Trophoblast cell (in vitro differentiated cells and primary cell): ENCODE results near the gene GRID1.
A peak's percentile ranks its signal among the peaks of the same experiment; 100 is the strongest.

ENCODE experiments used
- DNase-seq, 2 donors: peaks; one replicate each; pipeline ENCODE4 v3.0.0-alpha.2; 2016
- H2AFZ ChIP-seq: 2 replicates; pipeline ENCODE4 v1.6.1; 2013; ENCODE audit warnings: low read length, moderate library complexity, mild to moderate bottlenecking; ENCODE audit not compliant: insufficient read depth, poor library complexity
- H2AK5ac ChIP-seq: 2 replicates; pipeline ENCODE4 v1.6.1; 2013; ENCODE audit warnings: mild to moderate bottlenecking, low read length
- H2BK120ac ChIP-seq: 2 replicates; pipeline ENCODE4 v1.6.1; 2013; ENCODE audit warnings: low read length, mild to moderate bottlenecking, moderate library complexity; ENCODE audit not compliant: insufficient read depth, poor library complexity
- H2BK12ac ChIP-seq: 2 replicates; pipeline ENCODE4 v1.6.1; 2013; ENCODE audit warnings: mild to moderate bottlenecking, low read length, moderate library complexity
- H2BK5ac ChIP-seq: 2 replicates; pipeline ENCODE4 v1.6.1; 2013; ENCODE audit warnings: low read length, low read depth, moderate library complexity, mild to moderate bottlenecking; ENCODE audit not compliant: poor library complexity
- H3K14ac ChIP-seq: 2 replicates; pipeline ENCODE4 v1.6.1; 2013; ENCODE audit warnings: mild to moderate bottlenecking, low read length
- H3K18ac ChIP-seq: 2 replicates; pipeline ENCODE4 v1.6.1; 2013; ENCODE audit warnings: mild to moderate bottlenecking, low read length
- H3K23ac ChIP-seq: 2 replicates; pipeline ENCODE4 v1.6.1; 2013; ENCODE audit warnings: low read length
- H3K27ac ChIP-seq: 2 replicates; pipeline ENCODE4 v1.5.1; 2013; ENCODE audit warnings: low read depth, mild to moderate bottlenecking, inconsistent platforms, low read length, moderate library complexity
- H3K27me3 ChIP-seq: 2 replicates; pipeline ENCODE4 v1.6.1; 2013; ENCODE audit warnings: inconsistent platforms, mild to moderate bottlenecking, low read length, moderate library complexity; ENCODE audit not compliant: insufficient read depth
- H3K36me3 ChIP-seq, 2 experiments: 1 replicate in 1 of 2; 2 replicates in 1 of 2; pipeline ENCODE4 v1.6.1; 2013; ENCODE audit warnings: low read length in 2 of 2, mild to moderate bottlenecking in 2 of 2, moderate library complexity in 1 of 2; ENCODE audit not compliant: insufficient read depth in 2 of 2, control insufficient read depth in 1 of 2
- H3K4ac ChIP-seq: 2 replicates; pipeline ENCODE4 v1.6.1; 2013; ENCODE audit warnings: low read depth, mild to moderate bottlenecking, low read length, moderate library complexity
- H3K4me1 ChIP-seq, 2 experiments: 1 replicate in 1 of 2; 2 replicates in 1 of 2; pipeline ENCODE4 v1.6.1; 2013; ENCODE audit warnings: low read length in 2 of 2, mild to moderate bottlenecking in 2 of 2, moderate library complexity in 1 of 2; ENCODE audit not compliant: insufficient read depth in 2 of 2, control insufficient read depth in 1 of 2
- H3K4me2 ChIP-seq: 2 replicates; pipeline ENCODE4 v1.6.1; 2013; ENCODE audit warnings: inconsistent platforms, mild to moderate bottlenecking, low read length, moderate library complexity
- H3K4me3 ChIP-seq: 2 replicates; pipeline ENCODE4 v1.5.1; 2013; ENCODE audit warnings: mild to moderate bottlenecking, low read depth, low read length, inconsistent platforms
- H3K79me1 ChIP-seq: one replicate; pipeline ENCODE4 v1.6.1; 2013; ENCODE audit warnings: low read length
- H3K79me2 ChIP-seq: 2 replicates; pipeline ENCODE4 v1.6.1; 2013; ENCODE audit warnings: low read length, mild to moderate bottlenecking; ENCODE audit not compliant: control insufficient read depth, insufficient read depth, poor library complexity
- H3K9ac ChIP-seq: 2 replicates; pipeline ENCODE4 v1.6.1; 2013; ENCODE audit warnings: mild to moderate bottlenecking, low read length
- H3K9me3 ChIP-seq: 2 replicates; pipeline ENCODE4 v1.6.1; 2013; ENCODE audit warnings: low read depth, mild to moderate bottlenecking, control low read depth, inconsistent platforms, low read length; ENCODE audit not compliant: insufficient read depth
- H4K12ac ChIP-seq: 2 replicates; pipeline ENCODE4 v1.6.1; 2013; ENCODE audit warnings: low read depth, mild to moderate bottlenecking, low read length, moderate library complexity
- H4K8ac ChIP-seq: 2 replicates; pipeline ENCODE4 v1.6.1; 2013; ENCODE audit warnings: low read depth, mild to moderate bottlenecking, low read length, moderate library complexity
- H4K91ac ChIP-seq: one replicate; pipeline ENCODE4 v1.6.1; 2013; ENCODE audit warnings: low read depth, mild to moderate bottlenecking, low read length, moderate library complexity
- WGBS: extraction: QIAGEN DNeasy Blood & Tissue Kit; methylation state at CpG from one replicate; pipeline ENCODE4 v1.1.7; 2013; ENCODE audit warnings: missing lambda C conversion rate; ENCODE audit not compliant: insufficient read length, insufficient coverage; ENCODE audit errors: extremely low coverage; 5-methylcytosine and 5-hydroxymethylcytosine counted together

Gene GRID1

GRCh38 chr10:86205306-86206239 lies 161.0 kb downstream of the GRID1 start:
- H2AK5ac ChIP-seq, result no peak overlapping the region
- no peaks in the 10 kb centered on the region for H3K36me3 ChIP-seq
- H3K4ac ChIP-seq, result no peak overlapping the region
- no peaks in the 10 kb centered on the region for H3K79me2 ChIP-seq
- DNase-seq, result no peak
- no peak overlapping the region for H2AFZ ChIP-seq
- no peak overlapping the region for H4K91ac ChIP-seq
- no peak overlapping the region for H3K4me3 ChIP-seq
- H2BK120ac ChIP-seq, result no peak overlapping the region
- no peaks in the 10 kb centered on the region for H3K27me3 ChIP-seq
- no peak overlapping the region for H4K12ac ChIP-seq
- H3K79me1 ChIP-seq, result no peaks in the 10 kb centered on the region
- no peak overlapping the region for H2BK12ac ChIP-seq
- H3K27ac ChIP-seq, result no peak overlapping the region
- no peak overlapping the region for H3K14ac ChIP-seq
- H4K8ac ChIP-seq, result no peak overlapping the region
- H2BK5ac ChIP-seq, result no peak overlapping the region
- H3K9me3 ChIP-seq, result peaks cover 1% of the 10 kb centered on the region
- no peak overlapping the region for H3K4me2 ChIP-seq
- no peak overlapping the region for H3K9ac ChIP-seq
- WGBS, result no CpG with 5 or more reads among the region's 7 CpGs
- no peak overlapping the region for H3K18ac ChIP-seq
- H3K4me1 ChIP-seq, result no peaks in the 10 kb centered on the region
- no peak overlapping the region for H3K23ac ChIP-seq

GRCh38 chr10:86204421-86205305 lies 161.9 kb downstream of the GRID1 start:
- Histone ChIP-seq H3K4me2 (no peak overlapping the region), H3K27ac (no peak overlapping the region), H3K14ac (no peak overlapping the region), H3K36me3 (no peaks in the 10 kb centered on the region), H2BK12ac (no peak overlapping the region), H3K4ac (no peak overlapping the region), H3K27me3 (no peaks in the 10 kb centered on the region), H3K9me3 (no peaks in the 10 kb centered on the region), H3K4me1 (no peaks in the 10 kb centered on the region), H4K91ac (no peak overlapping the region), H3K9ac (no peak overlapping the region), H2BK5ac (no peak overlapping the region), H2AK5ac (no peak overlapping the region), H3K79me2 (no peaks in the 10 kb centered on the region), H2BK120ac (no peak overlapping the region), H3K18ac (no peak overlapping the region), H4K12ac (no peak overlapping the region), H3K4me3 (no peak overlapping the region), H3K79me1 (no peaks in the 10 kb centered on the region), H2AFZ (no peak overlapping the region), H3K23ac (no peak overlapping the region), H4K8ac (no peak overlapping the region)
- DNase-seq, result no peak
- no CpG with 5 or more reads among the region's 9 CpGs for WGBS

- Histone ChIP-seq H2AK5ac (no peak overlapping the region), H2AFZ (no peak overlapping the region), H3K4ac (no peak overlapping the region), H4K91ac (no peak overlapping the region), H2BK12ac (no peak overlapping the region), H3K36me3 (no peaks in the 10 kb centered on the region), H4K12ac (no peak overlapping the region), H3K27ac (no peak overlapping the region), H3K27me3 (no peaks in the 10 kb centered on the region), H3K4me1 (no peaks in the 10 kb centered on the region), H3K14ac (no peak overlapping the region), H3K79me1 (no peaks in the 10 kb centered on the region), H3K4me2 (no peak overlapping the region), H3K18ac (no peak overlapping the region), H3K9me3 (peaks cover 1% of the 10 kb centered on the region), H3K79me2 (no peaks in the 10 kb centered on the region), H3K9ac (no peak overlapping the region), H4K8ac (no peak overlapping the region), H3K23ac (no peak overlapping the region), H3K4me3 (no peak overlapping the region), H2BK5ac (no peak overlapping the region), H2BK120ac (no peak overlapping the region)
- peak in 1 of 2 donors; percentile 42 for DNase-seq
- WGBS, result no CpG with 5 or more reads among the region's 11 CpGs
Measured at GRCh38 chr10:86203162-86203905, 163.3 kb downstream of the GRID1 start.

GRCh38 chr10:86202226-86202735 lies 164.3 kb downstream of the GRID1 start:
- Histone ChIP-seq H2BK5ac (no peak overlapping the region), H3K27ac (no peak overlapping the region), H3K79me1 (no peaks in the 10 kb centered on the region), H3K18ac (no peak overlapping the region), H4K91ac (no peak overlapping the region), H3K9me3 (peaks cover 2% of the 10 kb centered on the region), H4K8ac (no peak overlapping the region), H3K23ac (no peak overlapping the region), H3K14ac (no peak overlapping the region), H2AFZ (no peak overlapping the region), H3K4ac (no peak overlapping the region), H3K27me3 (no peaks in the 10 kb centered on the region), H3K4me2 (no peak overlapping the region), H2BK120ac (no peak overlapping the region), H3K36me3 (no peaks in the 10 kb centered on the region), H3K4me3 (no peak overlapping the region), H2BK12ac (no peak overlapping the region), H4K12ac (no peak overlapping the region), H3K9ac (no peak overlapping the region), H2AK5ac (no peak overlapping the region), H3K79me2 (no peaks in the 10 kb centered on the region), H3K4me1 (no peaks in the 10 kb centered on the region)
- DNase-seq, result peak in 1 of 2 donors; percentile 6
- no CpG with 5 or more reads among the region's 5 CpGs for WGBS
